Chondrocyte (in vitro differentiated cells): ENCODE data around the gene LIPI. TPM values are rescaled to one million over a fixed set of nuclear protein-coding genes. Genes with fewer than 3 reads are reported as not detected.
"Not testable (repeated sequence)": the region's sequence is repeated elsewhere in the genome, so short reads cannot be mapped to it uniquely, and the experiment has no call there.

Experiments used
- DNase-seq: peaks from one replicate; pipeline ENCODE4 v3.0.0; 2021; ENCODE audit warnings: mixed read lengths, low spot score
- H3K27ac Mint-ChIP-seq: one replicate; pipeline ENCODE4 v1.8.0; 2021; ENCODE audit warnings: mild to moderate bottlenecking, moderate library complexity, mixed read lengths; ENCODE audit not compliant: unreplicated experiment
- H3K27me3 Mint-ChIP-seq: 2 replicates; pipeline ENCODE4 v1.8.0; 2021; ENCODE audit warnings: low read depth, mixed read lengths
- H3K36me3 Mint-ChIP-seq: 2 replicates; pipeline ENCODE4 v1.8.0; 2021; ENCODE audit warnings: low read depth, mixed read lengths
- H3K4me1 Mint-ChIP-seq: 2 replicates; pipeline ENCODE4 v1.8.0; 2021; ENCODE audit warnings: low read depth, mild to moderate bottlenecking, mixed read lengths
- H3K4me3 Mint-ChIP-seq: one replicate; pipeline ENCODE4 v1.8.0; 2021; ENCODE audit warnings: mild to moderate bottlenecking, moderate library complexity, mixed read lengths; ENCODE audit not compliant: unreplicated experiment
- H3K9me3 Mint-ChIP-seq: 2 replicates; pipeline ENCODE4 v1.8.0; 2021; ENCODE audit warnings: low read depth, mixed read lengths
- CTCF ChIP-seq: fragments of 200-600 bp; sonication (generic); IDR thresholded peaks from 2 replicates; pipeline ENCODE4 v1.5.0; 2021; ENCODE audit warnings: antibody characterized with exemption, mild to moderate bottlenecking, moderate library complexity
- total RNA-seq: library from RNA; stranded (reverse); gene quantifications from 3 replicates; pipeline ENCODE4 v1.2.1, GENCODE V29; 2021

Gene LIPI
- total RNA-seq, 1 donor from 2014 or later, result not detected

- no peaks in the 10 kb centered on the region for H3K36me3 Mint-ChIP-seq
Observed at GRCh38 chr21:14213164-14213563, 2.4 kb upstream of the LIPI start.

GRCh38 chr21:14206222-14206621 lies 4.5 kb downstream of the LIPI start:
- Mint-ChIP-seq H3K4me3 (no peak overlapping the region), H3K9me3 (peaks cover under 1% of the 10 kb centered on the region), H3K36me3 (no peaks in the 10 kb centered on the region), H3K27me3 (no peaks in the 10 kb centered on the region), H3K27ac (no peak overlapping the region), H3K4me1 (no peaks in the 10 kb centered on the region)
- TF ChIP-seq CTCF, result no peak
- no peak for DNase-seq

More at GRCh38 chr21:14213164-14213563, 2.4 kb upstream of the LIPI start:
- Mint-ChIP-seq H3K4me1 (no peaks in the 10 kb centered on the region), H3K27me3 (peaks cover 9% of the 10 kb centered on the region), H3K9me3 (no peaks in the 10 kb centered on the region), H3K27ac (no peak overlapping the region), H3K4me3 (no peak overlapping the region)
- no peak for DNase-seq
- TF ChIP-seq CTCF, result no peak

GRCh38 chr21:14166463-14167223 lies 44.1 kb downstream of the LIPI start:
- H3K4me3 Mint-ChIP-seq, H3K27me3 Mint-ChIP-seq, H3K27ac Mint-ChIP-seq, H3K36me3 Mint-ChIP-seq, DNase-seq, H3K4me1 Mint-ChIP-seq: not testable (repeated sequence)
- H3K9me3 Mint-ChIP-seq, result peaks cover 10% of the 10 kb centered on the region

- no peaks in the 10 kb centered on the region for H3K4me1 Mint-ChIP-seq
- no peak for DNase-seq
- H3K27me3 Mint-ChIP-seq, result no peaks in the 10 kb centered on the region
- no peak for TF ChIP-seq CTCF
- no peak overlapping the region for H3K27ac Mint-ChIP-seq
- no peak overlapping the region for H3K4me3 Mint-ChIP-seq
- H3K36me3 Mint-ChIP-seq, result no peaks in the 10 kb centered on the region
- H3K9me3 Mint-ChIP-seq, result peaks cover 26% of the 10 kb centered on the region
Observed at GRCh38 chr21:14143999-14144398, 66.8 kb downstream of the LIPI start.

GRCh38 chr21:14124266-14124665 lies 86.5 kb downstream of the LIPI start:
- peaks cover 49% of the 10 kb centered on the region for H3K9me3 Mint-ChIP-seq
- no peak overlapping the region for H3K4me3 Mint-ChIP-seq
- no peaks in the 10 kb centered on the region for H3K4me1 Mint-ChIP-seq
- H3K36me3 Mint-ChIP-seq, result peaks cover 2% of the 10 kb centered on the region
- H3K27ac Mint-ChIP-seq, result no peak overlapping the region
- no peaks in the 10 kb centered on the region for H3K27me3 Mint-ChIP-seq
- no peak for DNase-seq
- no peak for TF ChIP-seq CTCF

GRCh38 chr21:14121719-14122118 lies 89.0 kb downstream of the LIPI start:
- no peak for TF ChIP-seq CTCF
- Mint-ChIP-seq H3K36me3 (peaks cover 2% of the 10 kb centered on the region), H3K4me1 (no peaks in the 10 kb centered on the region), H3K9me3 (peaks cover 43% of the 10 kb centered on the region), H3K27me3 (no peaks in the 10 kb centered on the region), H3K27ac (no peak overlapping the region), H3K4me3 (no peak overlapping the region)
- no peak for DNase-seq
